ENCODE data around the gene CAPN13. TPM values are rescaled to one million over a fixed set of nuclear protein-coding genes. Genes with fewer than 3 reads are reported as not detected.

CAPN13 gene
- total and polyA plus RNA-seq, 2 donors (not counting 3 experiments of a cell fraction or from before 2014, with no cell fraction given) = not detected

- dilution Hi-C loops (cut with MboI; ENCODE audit: extremely low pct_ligation_motif_present, low sequenced_read_pairs) (no loop called here), intact Hi-C loops (cut with micrococcal nuclease) (no loop called here)
- no peak overlapping the region for H3K4me3 ChIP-seq (replicated peaks in 1 of 3; ENCODE audit: insufficient read depth in 1 of 3, low read depth in 1 of 3, low read length in 3 of 3)
- no peaks in the 10 kb centered on the region for H3K36me3 ChIP-seq (ENCODE audit: control insufficient read depth in 2 of 2, extremely low read depth in 1 of 2, insufficient read depth in 2 of 2, low read length in 2 of 2)
- no peak overlapping the region for H3K27ac ChIP-seq (ENCODE audit: insufficient read depth, low read depth, low read length)
- H3K9ac ChIP-seq (replicated peaks; ENCODE audit: extremely low read depth, insufficient read depth, low read length) = no peak overlapping the region
- FAIRE-seq = no peak
- H3K9me3 ChIP-seq (replicated peaks; ENCODE audit: control insufficient read depth, insufficient read depth, low read length) = no peaks in the 10 kb centered on the region
- DNase-seq (ENCODE audit: low read depth, low spot score) = no peak
- ChIA-PET CTCF (no interaction called here), POLR2A (no interaction called here)
- no peak overlapping the region for H2AFZ ChIP-seq (ENCODE audit: low read depth, low read length)
- BruUV-seq (replicated peaks) = no TSS peak
- H3K4me2 ChIP-seq (ENCODE audit: insufficient read depth, low read length) = no peak overlapping the region
- H4K20me1 ChIP-seq (replicated peaks; ENCODE audit: control insufficient read depth, extremely low read depth, insufficient read depth, low read length) = no peaks in the 10 kb centered on the region
- no peaks in the 10 kb centered on the region for H3K4me1 ChIP-seq (ENCODE audit: control insufficient read depth, extremely low read depth, insufficient read depth, low read length)
- no peaks in the 10 kb centered on the region for H3K27me3 ChIP-seq (ENCODE audit: control insufficient read depth in 2 of 2, insufficient read depth in 2 of 2, low read length in 2 of 2)
- no peaks in the 10 kb centered on the region for H3K79me2 ChIP-seq (ENCODE audit: control insufficient read depth, insufficient read depth, low read length)
- no peak for TF ChIP-seq GATA2 (IDR thresholded peaks at IDR 0.05; ENCODE audit: insufficient read depth, insufficient read length, low read depth, low read length)
- no peak for TF ChIP-seq JUN (IDR thresholded peaks at IDR 0.05; ENCODE audit: borderline replicate concordance, insufficient read depth, insufficient read length, low read depth)
- H3K9me1 ChIP-seq (replicated peaks; ENCODE audit: control insufficient read depth, extremely low read depth, insufficient read depth, low read length) = no peaks in the 10 kb centered on the region
Observed at GRCh38 chr2:30736461-30737325, 70.6 kb downstream of the CAPN13 start.

- no TSS peak for BruUV-seq (replicated peaks)
- no peak overlapping the region for H2AFZ ChIP-seq (ENCODE audit: low read depth, low read length)
- intact Hi-C loops (cut with micrococcal nuclease) = no loop called here
Observed at GRCh38 chr2:30733876-30734520, 73.2 kb downstream of the CAPN13 start.

More at GRCh38 chr2:30733876-30734520, 73.2 kb downstream of the CAPN13 start:
- H3K79me2 ChIP-seq (ENCODE audit: control insufficient read depth, insufficient read depth, low read length) = no peaks in the 10 kb centered on the region
- FAIRE-seq (no peak), DNase-seq (ENCODE audit: low read depth, low spot score) (no peak)
- dilution Hi-C loops (cut with MboI; ENCODE audit: extremely low pct_ligation_motif_present, low sequenced_read_pairs) = no loop called here
- H3K27ac ChIP-seq (ENCODE audit: insufficient read depth, low read depth, low read length) = no peak overlapping the region
- ChIA-PET CTCF (interaction anchor here (1.2 kb wide), 1 partner anchor 22 kb away, joined by 4 read pairs; no protein-coding TSS in a partner anchor), POLR2A (no interaction called here)
- no peak overlapping the region for H3K9ac ChIP-seq (replicated peaks; ENCODE audit: extremely low read depth, insufficient read depth, low read length)
- no peaks in the 10 kb centered on the region for H3K27me3 ChIP-seq (ENCODE audit: control insufficient read depth in 2 of 2, insufficient read depth in 2 of 2, low read length in 2 of 2)
- H3K36me3 ChIP-seq (ENCODE audit: control insufficient read depth in 2 of 2, extremely low read depth in 1 of 2, insufficient read depth in 2 of 2, low read length in 2 of 2) = no peaks in the 10 kb centered on the region
- TF ChIP-seq FOS (IDR thresholded peaks at IDR 0.05; ENCODE audit: borderline replicate concordance, insufficient read depth, low read length) (no peak), MAX (IDR thresholded peaks at IDR 0.05; ENCODE audit: insufficient read depth, insufficient read length) (no peak), GATA2 (IDR thresholded peaks at IDR 0.05; ENCODE audit: insufficient read depth, insufficient read length, low read depth, low read length) (no peak), POLR2AphosphoS5 (IDR thresholded peaks at IDR 0.05; ENCODE audit: insufficient read depth, low read depth, low read length) (no peak), EZH2 (IDR thresholded peaks at IDR 0.05; ENCODE audit: borderline replicate concordance, low read depth, low read length, severe bottlenecking) (no peak)
- no peaks in the 10 kb centered on the region for H4K20me1 ChIP-seq (replicated peaks; ENCODE audit: control insufficient read depth, extremely low read depth, insufficient read depth, low read length)
- no peak overlapping the region for H3K4me3 ChIP-seq (replicated peaks in 1 of 3; ENCODE audit: insufficient read depth in 1 of 3, low read depth in 1 of 3, low read length in 3 of 3)
- H3K9me3 ChIP-seq (replicated peaks; ENCODE audit: control insufficient read depth, insufficient read depth, low read length) = no peaks in the 10 kb centered on the region
- H3K9me1 ChIP-seq (replicated peaks; ENCODE audit: control insufficient read depth, extremely low read depth, insufficient read depth, low read length) = no peaks in the 10 kb centered on the region
- H3K4me1 ChIP-seq (ENCODE audit: control insufficient read depth, extremely low read depth, insufficient read depth, low read length) = no peaks in the 10 kb centered on the region
- no peak overlapping the region for H3K4me2 ChIP-seq (ENCODE audit: insufficient read depth, low read length)

Data from endothelial cell of umbilical vein (primary cell).